NCI-H1930 (cell line): ENCODE data around the gene IFT27.

Experiments
- DNase-seq, 2 experiments: peaks; one replicate each; lab custom pipeline; 2025; lab: John Stamatoyannopoulos, UW

IFT27 gene

GRCh38 chr22:36796552-36797175 is 20.7 kb upstream of the IFT27 start:
- no peak for DNase-seq

GRCh38 chr22:36795633-36796032 is 19.7 kb upstream of the IFT27 start:
- DNase-seq, result no peak

- DNase-seq, result no peak
Measured at GRCh38 chr22:36790648-36791047, 14.7 kb upstream of the IFT27 start.

- no peak for DNase-seq
Measured at GRCh38 chr22:36787204-36787988, 11.5 kb upstream of the IFT27 start.

GRCh38 chr22:36783743-36784142 is 7.8 kb upstream of the IFT27 start:
- no peak for DNase-seq

- peak; percentile 10 to 55 for DNase-seq
Measured at GRCh38 chr22:36781656-36782627, 6.0 kb upstream of the IFT27 start.

- DNase-seq, result no peak
Measured at GRCh38 chr22:36778020-36778419, 2.1 kb upstream of the IFT27 start.

- DNase-seq, result no peak
Measured at GRCh38 chr22:36776722-36777121, 803 bp upstream of the IFT27 start.

GRCh38 chr22:36775586-36775963 is 344 bp downstream of the IFT27 start:
- no peak for DNase-seq

GRCh38 chr22:36773935-36774334 is 2.0 kb downstream of the IFT27 start:
- DNase-seq, result peak in 1 of 2 experiments; percentile 21

GRCh38 chr22:36772451-36772850 is 3.5 kb downstream of the IFT27 start:
- DNase-seq, result no peak

GRCh38 chr22:36771356-36772063 is 4.4 kb downstream of the IFT27 start:
- no peak for DNase-seq

- DNase-seq, result no peak
Measured at GRCh38 chr22:36770513-36771231, 5.2 kb downstream of the IFT27 start.

GRCh38 chr22:36769541-36770512 is 6.1 kb downstream of the IFT27 start:
- no peak for DNase-seq

- no peak for DNase-seq
Measured at GRCh38 chr22:36768616-36769015, 7.3 kb downstream of the IFT27 start.

GRCh38 chr22:36768141-36768540 is 7.8 kb downstream of the IFT27 start:
- no peak for DNase-seq

GRCh38 chr22:36767035-36767775 is 8.7 kb downstream of the IFT27 start:
- no peak for DNase-seq

- DNase-seq, result no peak
Measured at GRCh38 chr22:36765943-36766450, 9.9 kb downstream of the IFT27 start.
